Bronchial epithelial cell (primary cell): ENCODE results near the gene DSE. TPM values are rescaled to one million over a fixed set of nuclear protein-coding genes. Genes with fewer than 3 reads are reported as not detected.

Experiments used
- DNase-seq: peaks from one replicate; pipeline ENCODE4 v3.0.0-alpha.2; 2010; ENCODE audit warnings: low read depth
- FAIRE-seq: peaks from 2 replicates; lab custom pipeline; 2011; peaks lifted over from hg19 to GRCh38; lab: Jason Lieb, UNC
- H3K27me3 ChIP-seq: 2 replicates; pipeline ENCODE4 v1.5.1; 2011; ENCODE audit warnings: low read length; ENCODE audit not compliant: control insufficient read depth, insufficient read depth
- H3K36me3 ChIP-seq: 2 replicates; pipeline ENCODE4 v1.5.1; 2011; ENCODE audit warnings: low read length; ENCODE audit not compliant: control insufficient read depth, insufficient read depth
- H3K4me3 ChIP-seq: 2 replicates; pipeline ENCODE4 v1.5.1; 2011; ENCODE audit warnings: mild to moderate bottlenecking, low read depth, low read length, control low read depth
- CTCF ChIP-seq: IDR thresholded peaks from 2 replicates; pipeline ENCODE4 v1.5.1; 2011; ENCODE audit warnings: mild to moderate bottlenecking, moderate library complexity, low read length, control low read depth, inconsistent platforms; ENCODE audit not compliant: insufficient read depth, severe bottlenecking
- total RNA-seq: library from RNA; depleted of rRNA; stranded (reverse); fragments of >200 nt; gene quantifications from 2 replicates; pipeline ENCODE4 v1.2.1, GENCODE V29; 2014

DSE gene
- total RNA-seq, 1 donor from 2014 or later, result 100 TPM

- no peak overlapping the region for H3K4me3 ChIP-seq
- no peak for FAIRE-seq
- DNase-seq, result no peak
- H3K27me3 ChIP-seq, result no peaks in the 10 kb centered on the region
- peaks cover 18% of the 10 kb centered on the region for H3K36me3 ChIP-seq
- TF ChIP-seq CTCF, result no peak
Measured at GRCh38 chr6:116433206-116433712, 62.5 kb downstream of the DSE start.

- DNase-seq (no peak), FAIRE-seq (no peak)
- Histone ChIP-seq H3K4me3 (no peak overlapping the region), H3K27me3 (no peaks in the 10 kb centered on the region), H3K36me3 (peaks cover 15% of the 10 kb centered on the region)
- no peak for TF ChIP-seq CTCF
Measured at GRCh38 chr6:116434056-116434725, 63.4 kb downstream of the DSE start.

GRCh38 chr6:116436586-116436985 is 65.8 kb downstream of the DSE start:
- FAIRE-seq, result no peak

GRCh38 chr6:116437656-116438055 is 66.9 kb downstream of the DSE start:
- H3K27me3 ChIP-seq, result no peaks in the 10 kb centered on the region
- FAIRE-seq, result no peak
- no peak for DNase-seq
- H3K4me3 ChIP-seq, result no peak overlapping the region
- H3K36me3 ChIP-seq, result peaks cover 9% of the 10 kb centered on the region
- no peak for TF ChIP-seq CTCF

More at GRCh38 chr6:116436586-116436985, 65.8 kb downstream of the DSE start:
- Histone ChIP-seq H3K36me3 (peaks cover 9% of the 10 kb centered on the region), H3K4me3 (no peak overlapping the region), H3K27me3 (no peaks in the 10 kb centered on the region)
- TF ChIP-seq CTCF, result no peak
- DNase-seq, result no peak

- no peaks in the 10 kb centered on the region for H3K27me3 ChIP-seq
- H3K36me3 ChIP-seq, result peaks cover 5% of the 10 kb centered on the region
- FAIRE-seq (no peak), DNase-seq (no peak)
- H3K4me3 ChIP-seq, result no peak overlapping the region
- no peak for TF ChIP-seq CTCF
Measured at GRCh38 chr6:116438590-116439448, 68.1 kb downstream of the DSE start.
